Colon (tissue), 2 donors: ENCODE results near the gene CACYBP.

Experiments
- FAIRE-seq: peaks from 2 replicates; lab custom pipeline; 2012; peaks lifted over from hg19 to GRCh38; lab: Jason Lieb, UNC
- donor health status: control.
- donor health status: control.

Gene CACYBP

GRCh38 chr1:174974711-174975119 lies 25.0 kb upstream of the CACYBP start:
- FAIRE-seq, result no peak

- no peak for FAIRE-seq
Observed at GRCh38 chr1:174975764-174976163, 24.0 kb upstream of the CACYBP start.

GRCh38 chr1:174976436-174977108 lies 23.2 kb upstream of the CACYBP start:
- no peak for FAIRE-seq

- FAIRE-seq, result no peak
Observed at GRCh38 chr1:174982971-174983689, 16.6 kb upstream of the CACYBP start.

- no peak for FAIRE-seq
Observed at GRCh38 chr1:174984952-174985351, 14.8 kb upstream of the CACYBP start.

GRCh38 chr1:174988539-174988938 lies 11.2 kb upstream of the CACYBP start:
- no peak for FAIRE-seq

GRCh38 chr1:174988986-174989385 lies 10.8 kb upstream of the CACYBP start:
- FAIRE-seq, result no peak

GRCh38 chr1:174989536-174990220 lies 10.1 kb upstream of the CACYBP start:
- FAIRE-seq, result no peak

GRCh38 chr1:174990382-174990999 lies 9.3 kb upstream of the CACYBP start:
- FAIRE-seq, result no peak

GRCh38 chr1:174991473-174991872 lies 8.3 kb upstream of the CACYBP start:
- no peak for FAIRE-seq

- no peak for FAIRE-seq
Observed at GRCh38 chr1:174995121-174995520, 4.6 kb upstream of the CACYBP start.

GRCh38 chr1:174995916-174996315 lies 3.8 kb upstream of the CACYBP start:
- FAIRE-seq, result no peak

- FAIRE-seq, result no peak
Observed at GRCh38 chr1:174996476-174996875, 3.3 kb upstream of the CACYBP start.

GRCh38 chr1:174997041-174997440 lies 2.7 kb upstream of the CACYBP start:
- no peak for FAIRE-seq

- no peak for FAIRE-seq
Observed at GRCh38 chr1:174998569-174999215, 1.1 kb upstream of the CACYBP start.

GRCh38 chr1:174999216-174999935 lies 371 bp upstream of the CACYBP start:
- no peak for FAIRE-seq

GRCh38 chr1:175000697-175001187 lies 995 bp downstream of the CACYBP start:
- FAIRE-seq, result no peak

- FAIRE-seq, result no peak
Observed at GRCh38 chr1:175002910-175003517, 3.3 kb downstream of the CACYBP start.

GRCh38 chr1:175003521-175003920 lies 3.8 kb downstream of the CACYBP start:
- no peak for FAIRE-seq

GRCh38 chr1:175005085-175005783 lies 5.5 kb downstream of the CACYBP start:
- FAIRE-seq, result no peak
